Endothelial cell of umbilical vein (primary cell): ENCODE results near the gene MYRIP. TPM values are rescaled to one million over a fixed set of nuclear protein-coding genes. Genes with fewer than 3 reads are reported as not detected.

Experiments
- BruUV-seq: library from RNA; stranded (reverse); fragments of 400-500 nt; replicated peaks from 2 replicates; lab custom pipeline; 2021; lab: Mats Ljungman, UMichigan
- CTCF ChIA-PET: fragments of 300-600, 350-600 bp; sonication (Branson Sonifier 250); formaldehyde crosslinking; loops from one replicate; lab custom pipeline; 2021; ENCODE audit warnings: antibody characterized with exemption, inconsistent platforms; lab: Charles Lee
- POLR2A ChIA-PET: fragments of 300-600, 350-600 bp; sonication (Branson Sonifier 250); formaldehyde crosslinking; loops from one replicate; lab custom pipeline; 2021; ENCODE audit warnings: antibody characterized with exemption, inconsistent platforms; lab: Charles Lee
- DNase-seq: peaks from one replicate; pipeline ENCODE4 v3.0.0-alpha.2; 2011; ENCODE audit warnings: low read depth, low spot score
- FAIRE-seq: peaks from 2 replicates; lab custom pipeline; 2011; peaks lifted over from hg19 to GRCh38; lab: Jason Lieb, UNC
- H2AFZ ChIP-seq: 2 replicates; pipeline ENCODE4 v1.6.0; 2012; ENCODE audit warnings: low read depth, low read length, control low read depth, inconsistent platforms
- H3K27ac ChIP-seq: 2 replicates; pipeline ENCODE4 v1.5.1; 2011; ENCODE audit warnings: low read depth, mild to moderate bottlenecking, control low read depth, low read length, moderate library complexity; ENCODE audit not compliant: insufficient read depth
- H3K27me3 ChIP-seq, 2 experiments: 2 replicates each; pipeline versions ENCODE4 v1.6.0 to v1.6.1; 2011; ENCODE audit warnings: low read length in 2 of 2, mixed read lengths in 1 of 2; ENCODE audit not compliant: control insufficient read depth in 2 of 2, insufficient read depth in 2 of 2
- H3K36me3 ChIP-seq, 2 experiments: 2 replicates in 1 of 2; 3 replicates in 1 of 2; pipeline ENCODE4 v1.5.1; 2011; ENCODE audit warnings: low read length in 2 of 2, mild to moderate bottlenecking in 1 of 2, moderate library complexity in 1 of 2; ENCODE audit not compliant: control insufficient read depth in 2 of 2, insufficient read depth in 2 of 2; ENCODE audit errors: extremely low read depth in 1 of 2
- H3K4me1 ChIP-seq: 3 replicates; pipeline ENCODE4 v1.5.1; 2011; ENCODE audit warnings: mild to moderate bottlenecking, low read length; ENCODE audit not compliant: control insufficient read depth, insufficient read depth; ENCODE audit errors: extremely low read depth
- H3K4me2 ChIP-seq: 2 replicates; pipeline ENCODE4 v1.6.1; 2011; ENCODE audit warnings: low read length, control low read depth, mixed read lengths; ENCODE audit not compliant: insufficient read depth
- H3K4me3 ChIP-seq, 3 experiments: fragments of 200-600 bp in 1 of 3; sonication (generic), shearing (Covaris generic) in 1 of 3; replicated peaks in 1 of 3; 2 replicates each; pipeline ENCODE4 v1.5.1; 2011 to 2016; ENCODE audit warnings: control low read depth in 3 of 3, low read length in 3 of 3, mild to moderate bottlenecking in 2 of 3, inconsistent platforms in 1 of 3, low read depth in 1 of 3, moderate library complexity in 1 of 3; ENCODE audit not compliant: insufficient read depth in 1 of 3
- H3K79me2 ChIP-seq: 2 replicates; pipeline ENCODE4 v1.6.0; 2012; ENCODE audit warnings: low read length, inconsistent platforms; ENCODE audit not compliant: control insufficient read depth, insufficient read depth
- H3K9ac ChIP-seq: replicated peaks from 2 replicates; pipeline ENCODE3; 2011; ENCODE audit warnings: low read length, control low read depth; ENCODE audit not compliant: insufficient read depth; ENCODE audit errors: extremely low read depth
- H3K9me1 ChIP-seq: replicated peaks from 3 replicates; pipeline ENCODE4 v1.6.0; 2011; ENCODE audit warnings: mild to moderate bottlenecking, low read length; ENCODE audit not compliant: control insufficient read depth, insufficient read depth; ENCODE audit errors: extremely low read depth
- H3K9me3 ChIP-seq: replicated peaks from 2 replicates; pipeline ENCODE4 v1.5.1; 2012; ENCODE audit warnings: low read length, inconsistent platforms; ENCODE audit not compliant: control insufficient read depth, insufficient read depth
- H4K20me1 ChIP-seq: replicated peaks from 2 replicates; pipeline ENCODE3; 2011; ENCODE audit warnings: mild to moderate bottlenecking, low read length; ENCODE audit not compliant: control insufficient read depth, insufficient read depth; ENCODE audit errors: extremely low read depth
- EZH2 ChIP-seq: IDR thresholded peaks from 2 replicates; pipeline ENCODE4 v1.6.1; 2012; ENCODE audit warnings: borderline replicate concordance, low read depth, mild to moderate bottlenecking, moderate library complexity, low read length, inconsistent platforms; ENCODE audit not compliant: severe bottlenecking
- FOS ChIP-seq: IDR thresholded peaks from 2 replicates; pipeline ENCODE4 v1.6.1; 2011; ENCODE audit warnings: mild to moderate bottlenecking, low read length, moderate library complexity, borderline replicate concordance; ENCODE audit not compliant: insufficient read depth
- GATA2 ChIP-seq: IDR thresholded peaks from 2 replicates; pipeline ENCODE4 v1.7.0; 2011; ENCODE audit warnings: low read depth, mild to moderate bottlenecking, moderate library complexity, mixed read lengths, low read length; ENCODE audit not compliant: insufficient read length, insufficient read depth
- JUN ChIP-seq: IDR thresholded peaks from 2 replicates; pipeline ENCODE4 v1.6.1; 2011; ENCODE audit warnings: borderline replicate concordance, low read depth; ENCODE audit not compliant: insufficient read length, insufficient read depth
- MYC ChIP-seq: IDR thresholded peaks from one replicate; pipeline ENCODE4 v1.6.1; 2011; ENCODE audit warnings: mild to moderate bottlenecking, low read depth, low read length
- POLR2A ChIP-seq: IDR thresholded peaks from 2 replicates; pipeline ENCODE4 v1.6.1; 2012; ENCODE audit warnings: low read depth, mild to moderate bottlenecking, control low read depth, low read length
- POLR2AphosphoS5 ChIP-seq: IDR thresholded peaks from 2 replicates; pipeline ENCODE4 v1.6.1; 2012; ENCODE audit warnings: low read depth, mild to moderate bottlenecking, control low read depth, low read length, moderate library complexity; ENCODE audit not compliant: insufficient read depth
- dilution Hi-C: fragments of 300-500 bp; cut with MboI; formaldehyde crosslinking; loops from one replicate; pipeline ENCODE4 v1.15.0; 2019; ENCODE audit warnings: low sequenced_read_pairs; ENCODE audit not compliant: extremely low pct_ligation_motif_present
- intact Hi-C: fragments of 100-400 bp; cut with micrococcal nuclease; formaldehyde crosslinking; loops from one replicate; pipeline ENCODE4 v1.10.0; 2022
- polyA plus RNA-seq, 4 experiments: library from polyadenylated mRNA; depleted of rRNA in 3 of 4; stranded (reverse) in 3 of 4; unstranded in 1 of 4; fragments of >200 nt; gene quantifications; 2 replicates each; pipeline versions ENCODE4 v1.2.1 to v1.2.3, GENCODE V29; 2011 to 2012; ENCODE audit warnings: missing spikeins in 1 of 4
- total RNA-seq: library from RNA; stranded (reverse); gene quantifications from 2 replicates; pipeline ENCODE4 v1.2.3, GENCODE V29; 2021
- TF ChIP-seq, protein P1 (sequence below), 2 donors: IDR thresholded peaks; 1 replicate in 1 of 2; 2 replicates in 1 of 2; pipeline ENCODE4 v1.5.1; 2011; ENCODE audit warnings: low read length in 2 of 2, mild to moderate bottlenecking in 2 of 2, moderate library complexity in 2 of 2, control low read depth in 1 of 2, inconsistent platforms in 1 of 2, low read depth in 1 of 2; ENCODE audit not compliant: insufficient read depth in 1 of 2; ENCODE audit errors: extremely low read depth in 1 of 2
- TF ChIP-seq, protein P2 (sequence below): IDR thresholded peaks from 2 replicates; pipeline ENCODE4 v1.6.1; 2011; ENCODE audit not compliant: insufficient read depth, insufficient read length

Gene MYRIP
- total and polyA plus RNA-seq, 2 donors (not counting 3 experiments of a cell fraction or from before 2014, with no cell fraction given): 6.7 to 11.9 TPM

DNA sequence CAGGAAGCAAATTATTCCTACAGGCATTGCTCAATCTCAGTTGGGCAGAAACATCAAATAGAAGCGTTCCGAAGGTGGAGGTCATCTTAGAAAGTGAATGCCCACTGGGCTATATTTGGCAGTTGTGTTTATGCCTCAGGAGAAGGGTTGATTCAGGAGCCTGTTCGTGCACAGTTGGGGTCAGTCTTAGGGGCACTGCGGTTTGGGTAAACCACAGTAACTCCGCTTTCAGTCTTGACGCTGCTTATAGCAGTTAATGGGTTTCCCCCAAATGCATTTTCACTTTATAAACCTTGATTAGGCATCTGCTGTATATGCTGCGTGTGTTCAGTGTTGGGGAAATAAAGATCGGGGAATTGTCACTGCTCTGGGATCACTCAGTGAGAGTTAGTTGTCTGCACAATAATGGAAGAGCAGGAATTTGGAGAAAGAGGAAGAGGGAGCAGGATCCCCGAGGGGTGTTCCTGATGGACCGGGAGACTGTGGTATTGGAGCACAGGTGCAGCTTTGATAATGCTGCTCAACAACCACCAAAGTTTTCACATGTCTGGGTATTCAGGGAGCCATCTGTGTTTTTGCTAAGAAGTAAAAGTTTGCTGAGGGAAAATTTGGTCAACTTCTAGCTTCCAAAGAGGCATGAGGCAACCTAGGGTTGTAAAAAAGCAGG lies 375.8 kb downstream of the MYRIP start:
- intact Hi-C loops: no loop called here
- no peak overlapping the region for H3K4me3 ChIP-seq
- H2AFZ ChIP-seq: no peak overlapping the region
- no peak for FAIRE-seq
- dilution Hi-C loops: no loop called here
- ChIA-PET POLR2A (no interaction called here), CTCF (interaction anchor here (2.0 kb wide), 1 partner anchor 132 kb away, joined by 11 read pairs; no protein-coding TSS in a partner anchor)
- H3K9me1 ChIP-seq: no peaks in the 10 kb centered on the region
- no peak overlapping the region for H3K27ac ChIP-seq
- H3K9ac ChIP-seq: no peak overlapping the region
- no peak overlapping the region for H3K4me2 ChIP-seq
- no peaks in the 10 kb centered on the region for H4K20me1 ChIP-seq
- H3K36me3 ChIP-seq: peaks cover 0 to 19% of the 10 kb centered on the region in 2 experiments
- no peaks in the 10 kb centered on the region for H3K27me3 ChIP-seq
- DNase-seq: no peak
- BruUV-seq: no TSS peak
- no peaks in the 10 kb centered on the region for H3K4me1 ChIP-seq
- H3K79me2 ChIP-seq: no peaks in the 10 kb centered on the region
- no peaks in the 10 kb centered on the region for H3K9me3 ChIP-seq
- TF ChIP-seq POLR2AphosphoS5 (no peak), MYC (no peak), FOS (no peak), JUN (no peak), GATA2 (no peak), POLR2A (no peak), EZH2 (no peak)
- TF ChIP-seq, protein P1, sequence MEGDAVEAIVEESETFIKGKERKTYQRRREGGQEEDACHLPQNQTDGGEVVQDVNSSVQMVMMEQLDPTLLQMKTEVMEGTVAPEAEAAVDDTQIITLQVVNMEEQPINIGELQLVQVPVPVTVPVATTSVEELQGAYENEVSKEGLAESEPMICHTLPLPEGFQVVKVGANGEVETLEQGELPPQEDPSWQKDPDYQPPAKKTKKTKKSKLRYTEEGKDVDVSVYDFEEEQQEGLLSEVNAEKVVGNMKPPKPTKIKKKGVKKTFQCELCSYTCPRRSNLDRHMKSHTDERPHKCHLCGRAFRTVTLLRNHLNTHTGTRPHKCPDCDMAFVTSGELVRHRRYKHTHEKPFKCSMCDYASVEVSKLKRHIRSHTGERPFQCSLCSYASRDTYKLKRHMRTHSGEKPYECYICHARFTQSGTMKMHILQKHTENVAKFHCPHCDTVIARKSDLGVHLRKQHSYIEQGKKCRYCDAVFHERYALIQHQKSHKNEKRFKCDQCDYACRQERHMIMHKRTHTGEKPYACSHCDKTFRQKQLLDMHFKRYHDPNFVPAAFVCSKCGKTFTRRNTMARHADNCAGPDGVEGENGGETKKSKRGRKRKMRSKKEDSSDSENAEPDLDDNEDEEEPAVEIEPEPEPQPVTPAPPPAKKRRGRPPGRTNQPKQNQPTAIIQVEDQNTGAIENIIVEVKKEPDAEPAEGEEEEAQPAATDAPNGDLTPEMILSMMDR (IDR thresholded peaks at IDR 0.05; ENCODE audit: extremely low read depth in 1 of 2, insufficient read depth in 1 of 2, low read depth in 1 of 2, low read length in 2 of 2): no peak
- TF ChIP-seq, protein P2, sequence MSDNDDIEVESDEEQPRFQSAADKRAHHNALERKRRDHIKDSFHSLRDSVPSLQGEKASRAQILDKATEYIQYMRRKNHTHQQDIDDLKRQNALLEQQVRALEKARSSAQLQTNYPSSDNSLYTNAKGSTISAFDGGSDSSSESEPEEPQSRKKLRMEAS: no peak
